T1000 (cell line): ENCODE measurements around the gene PLPPR2.
"Not testable (repeated sequence)": the region's sequence is repeated elsewhere in the genome, so short reads cannot be mapped to it uniquely, and the experiment has no call there.

Experiments
- DNase-seq: peaks from one replicate; lab custom pipeline; 2025; ENCODE audit warnings: mixed read lengths; lab: John Stamatoyannopoulos, UW

PLPPR2 gene

GRCh38 chr19:11370744-11371143 is 15.5 kb downstream of the PLPPR2 start:
- DNase-seq = no peak

GRCh38 chr19:11373166-11373884 is 18.1 kb downstream of the PLPPR2 start:
- no peak for DNase-seq

GRCh38 chr19:11373885-11374432 is 18.7 kb downstream of the PLPPR2 start:
- DNase-seq = no peak

GRCh38 chr19:11374433-11375142 is 19.4 kb downstream of the PLPPR2 start, which contains the start of gene SWSAP1:
TSS of gene SWSAP1 (plus strand) at chr19:11374666. CDS start at chr19:11374681, 15 bp downstream.
- DNase-seq = peak; percentile 93

GRCh38 chr19:11375143-11375948 is 20.1 kb downstream of the PLPPR2 start:
- no peak for DNase-seq

- DNase-seq = peak; percentile 23
These were observed 22.0 kb downstream of the PLPPR2 start for GRCh38 chr19:11377237-11377636.

GRCh38 chr19:11377756-11378155 is 22.5 kb downstream of the PLPPR2 start:
- no peak for DNase-seq

GRCh38 chr19:11378319-11379189 is 23.3 kb downstream of the PLPPR2 start:
- peak; percentile 29 for DNase-seq

GRCh38 chr19:11379269-11379845 is 24.1 kb downstream of the PLPPR2 start:
- DNase-seq = not testable (repeated sequence)

GRCh38 chr19:11379857-11380350 is 24.7 kb downstream of the PLPPR2 start:
- no peak for DNase-seq

- DNase-seq = peak; percentile 93
These were observed 25.7 kb downstream of the PLPPR2 start for GRCh38 chr19:11380653-11381537.

GRCh38 chr19:11382898-11383705 is 27.9 kb downstream of the PLPPR2 start:
- peak; percentile 20 for DNase-seq

GRCh38 chr19:11383706-11384048 is 28.4 kb downstream of the PLPPR2 start:
- DNase-seq = no peak

- no peak for DNase-seq
These were observed 29.5 kb downstream of the PLPPR2 start for GRCh38 chr19:11384778-11385129.

GRCh38 chr19:11387162-11388034 is 32.2 kb downstream of the PLPPR2 start:
- DNase-seq = no peak

- no peak for DNase-seq
These were observed 35.1 kb downstream of the PLPPR2 start for GRCh38 chr19:11390359-11390758.

GRCh38 chr19:11390933-11391680 is 35.9 kb downstream of the PLPPR2 start:
- no peak for DNase-seq
